Diencephalon (tissue), 1 donor: Measurements from ENCODE around the gene FASLG. TPM values are rescaled to one million over a fixed set of nuclear protein-coding genes. Genes with fewer than 3 reads are reported as not detected.

ENCODE experiments used
- small RNA-seq: library from RNA; depleted of rRNA; stranded (forward); fragments of <200 nt; gene quantifications from one replicate; pipeline ENCODE3, GENCODE V24; 2014
- total RNA-seq: library from RNA; depleted of rRNA; stranded (reverse); fragments of >200 nt; gene quantifications from one replicate; pipeline ENCODE4 v1.2.3, GENCODE V29; 2014

Gene FASLG
- total RNA-seq: not detected

GRCh38 chr1:172658871-172659453, at the start of gene FASLG:
FASLG (plus strand) TSS chr1:172659103; CDS start chr1:172659202, 99 bp downstream.

Small RNAs within 50 kb of the gene (small RNA-seq; reads per million reads assigned to genes)
- not detected for gene RNU6-693P

Other genes with a start within 250 kb of the FASLG start
- gene C1orf105, start 238.4 kb upstream of the FASLG start, total RNA-seq: not detected
- 30.9 TPM for gene PIGC, start 215.0 kb upstream of the FASLG start, total RNA-seq
- gene SUCO, start 126.0 kb upstream of the FASLG start, total RNA-seq: 81.4 TPM